AG04449 (cell line): Measurements from ENCODE around the gene JAGN1.

ENCODE experiments used
- CTCF ChIA-PET: fragments of 350-600 bp; formaldehyde crosslinking; extraction: SDS; loops from one replicate; lab custom pipeline; 2021; ENCODE audit warnings: antibody characterized with exemption; lab: Yijun Ruan, JAX
- POLR2A ChIA-PET: fragments of 400-600, 350-600 bp; formaldehyde crosslinking; extraction: SDS; loops from one replicate; lab custom pipeline; 2020; ENCODE audit warnings: antibody characterized with exemption, inconsistent platforms; lab: Yijun Ruan, JAX
- DNase-seq: peaks from one replicate; pipeline ENCODE4 v3.0.0-alpha.2; 2010; ENCODE audit warnings: low read depth, low spot score
- H3K4me3 ChIP-seq: 2 replicates; pipeline ENCODE4 v1.5.1; 2011; ENCODE audit warnings: low read depth, mild to moderate bottlenecking, control low read depth, low read length
- TF ChIP-seq, protein P1 (sequence below): IDR thresholded peaks from one replicate; pipeline ENCODE4 v1.5.1; 2011; ENCODE audit warnings: mild to moderate bottlenecking, moderate library complexity, low read length, control low read depth, inconsistent platforms; ENCODE audit not compliant: insufficient read depth; ENCODE audit errors: missing control alignments

The JAGN1 gene

DNA sequence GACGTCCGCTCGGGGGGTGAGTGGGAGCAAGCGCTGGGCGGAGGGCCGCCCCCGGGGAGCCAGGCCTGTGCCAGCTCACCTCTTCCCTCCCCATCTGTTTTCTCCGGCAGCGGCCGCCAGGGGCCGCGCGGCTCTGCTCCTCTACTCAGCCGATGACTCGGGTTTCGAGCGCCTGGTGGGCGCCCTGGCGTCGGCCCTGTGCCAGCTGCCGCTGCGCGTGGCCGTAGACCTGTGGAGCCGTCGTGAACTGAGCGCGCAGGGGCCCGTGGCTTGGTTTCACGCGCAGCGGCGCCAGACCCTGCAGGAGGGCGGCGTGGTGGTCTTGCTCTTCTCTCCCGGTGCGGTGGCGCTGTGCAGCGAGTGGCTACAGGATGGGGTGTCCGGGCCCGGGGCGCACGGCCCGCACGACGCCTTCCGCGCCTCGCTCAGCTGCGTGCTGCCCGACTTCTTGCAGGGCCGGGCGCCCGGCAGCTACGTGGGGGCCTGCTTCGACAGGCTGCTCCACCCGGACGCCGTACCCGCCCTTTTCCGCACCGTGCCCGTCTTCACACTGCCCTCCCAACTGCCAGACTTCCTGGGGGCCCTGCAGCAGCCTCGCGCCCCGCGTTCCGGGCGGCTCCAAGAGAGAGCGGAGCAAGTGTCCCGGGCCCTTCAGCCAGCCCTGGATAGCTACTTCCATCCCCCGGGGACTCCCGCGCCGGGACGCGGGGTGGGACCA is 42.6 kb downstream of the JAGN1 start:
- H3K4me3 ChIP-seq, result peak overlapping the region; percentile 77
- DNase-seq, result no peak
- TF ChIP-seq, protein P1, sequence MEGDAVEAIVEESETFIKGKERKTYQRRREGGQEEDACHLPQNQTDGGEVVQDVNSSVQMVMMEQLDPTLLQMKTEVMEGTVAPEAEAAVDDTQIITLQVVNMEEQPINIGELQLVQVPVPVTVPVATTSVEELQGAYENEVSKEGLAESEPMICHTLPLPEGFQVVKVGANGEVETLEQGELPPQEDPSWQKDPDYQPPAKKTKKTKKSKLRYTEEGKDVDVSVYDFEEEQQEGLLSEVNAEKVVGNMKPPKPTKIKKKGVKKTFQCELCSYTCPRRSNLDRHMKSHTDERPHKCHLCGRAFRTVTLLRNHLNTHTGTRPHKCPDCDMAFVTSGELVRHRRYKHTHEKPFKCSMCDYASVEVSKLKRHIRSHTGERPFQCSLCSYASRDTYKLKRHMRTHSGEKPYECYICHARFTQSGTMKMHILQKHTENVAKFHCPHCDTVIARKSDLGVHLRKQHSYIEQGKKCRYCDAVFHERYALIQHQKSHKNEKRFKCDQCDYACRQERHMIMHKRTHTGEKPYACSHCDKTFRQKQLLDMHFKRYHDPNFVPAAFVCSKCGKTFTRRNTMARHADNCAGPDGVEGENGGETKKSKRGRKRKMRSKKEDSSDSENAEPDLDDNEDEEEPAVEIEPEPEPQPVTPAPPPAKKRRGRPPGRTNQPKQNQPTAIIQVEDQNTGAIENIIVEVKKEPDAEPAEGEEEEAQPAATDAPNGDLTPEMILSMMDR, result peak; percentile 89
- CTCF ChIA-PET, result interaction anchor here (0.6 to 7.4 kb wide), 34 partner anchors 10 to 805 kb away, joined by 3 to 84 read pairs (median 6); partner anchors contain the start of genes FANCD2, IL17RE, PRRT3 and RPUSD3
- POLR2A ChIA-PET, result interaction anchor here (0.7 to 3.0 kb wide), 9 partner anchors 10 to 140 kb away, joined by 3 to 22 read pairs (median 4); partner anchors contain the start of genes ARPC4, IL17RC, RPUSD3 and TADA3

DNA sequence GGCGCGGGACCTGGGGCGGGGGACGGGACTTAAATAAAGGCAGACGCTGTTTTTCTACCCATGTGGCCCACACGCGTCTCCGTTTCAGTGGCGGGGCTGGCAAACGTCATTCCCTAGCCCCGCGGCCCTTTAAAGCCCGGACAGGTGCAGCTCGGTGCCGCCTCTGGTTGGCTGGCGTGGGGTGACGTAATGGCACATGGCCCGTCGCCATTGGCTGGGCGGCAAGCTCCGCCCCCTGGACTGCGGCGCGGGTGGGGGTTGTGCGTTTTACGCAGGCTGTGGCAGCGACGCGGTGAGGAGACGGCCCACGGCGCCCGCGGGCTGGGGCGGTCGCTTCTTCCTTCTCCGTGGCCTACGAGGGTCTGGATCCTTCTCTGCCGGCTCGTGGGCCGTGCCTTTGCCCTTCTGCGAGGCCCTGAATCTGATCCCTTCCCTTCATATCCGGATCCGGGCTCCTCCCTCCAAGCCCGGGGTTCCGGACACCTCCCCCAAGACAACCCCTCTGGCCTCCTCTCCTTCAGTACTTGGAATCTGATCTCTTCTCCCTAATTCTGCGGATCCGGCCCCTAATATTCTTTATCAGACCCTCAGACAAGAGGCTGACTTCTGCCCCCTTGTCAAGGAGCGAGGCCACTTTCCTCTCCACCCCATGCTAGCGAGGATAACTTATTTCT is 43.3 kb downstream of the JAGN1 start, which contains the start of gene CRELD1:
CRELD1 (plus strand) TSS at position 274 of the 674 bp plus-strand sequence. CDS start 605 bp downstream, outside the sequence.
- TF ChIP-seq, protein P1, result no peak
- ChIA-PET CTCF (interaction anchor here (0.6 to 7.4 kb wide), 19 partner anchors 9 to 329 kb away, joined by 3 to 84 read pairs (median 6); partner anchors contain the start of genes IL17RE and RPUSD3), POLR2A (interaction anchor here (0.6 to 3.0 kb wide), 6 partner anchors 13 to 141 kb away, joined by 3 to 22 read pairs (median 5); partner anchors contain the start of genes ARPC4, IL17RC, RPUSD3 and TADA3)
- DNase-seq, result peak; percentile 47
- H3K4me3 ChIP-seq, result peak within 1 kb of the TSS; percentile 77

DNA sequence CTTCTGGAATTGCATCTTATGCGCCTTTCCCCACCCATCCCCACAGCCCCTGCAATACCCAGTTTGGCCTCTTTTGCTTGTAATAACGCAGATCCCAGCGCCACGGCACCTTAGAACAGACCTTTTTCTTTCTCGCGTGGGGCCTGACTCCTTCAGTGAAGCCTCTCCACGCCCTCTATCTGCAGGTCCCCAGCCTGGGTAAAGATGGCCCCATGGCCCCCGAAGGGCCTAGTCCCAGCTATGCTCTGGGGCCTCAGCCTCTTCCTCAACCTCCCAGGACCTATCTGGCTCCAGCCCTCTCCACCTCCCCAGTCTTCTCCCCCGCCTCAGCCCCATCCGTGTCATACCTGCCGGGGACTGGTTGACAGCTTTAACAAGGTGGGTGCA is 43.8 kb downstream of the JAGN1 start:
- TF ChIP-seq, protein P1, result peak; percentile 2
- ChIA-PET CTCF (interaction anchor here (1.2 to 7.4 kb wide), 9 partner anchors 9 to 218 kb away, joined by 3 to 84 read pairs (median 10); partner anchors contain the start of genes IL17RE and RPUSD3), POLR2A (interaction anchor here (1.7 to 3.0 kb wide), 2 partner anchors 12 to 18 kb away, joined by 12 to 22 read pairs; partner anchors contain the start of gene IL17RC)
- peak overlapping the region; percentile 77 for H3K4me3 ChIP-seq
- no peak for DNase-seq

DNA sequence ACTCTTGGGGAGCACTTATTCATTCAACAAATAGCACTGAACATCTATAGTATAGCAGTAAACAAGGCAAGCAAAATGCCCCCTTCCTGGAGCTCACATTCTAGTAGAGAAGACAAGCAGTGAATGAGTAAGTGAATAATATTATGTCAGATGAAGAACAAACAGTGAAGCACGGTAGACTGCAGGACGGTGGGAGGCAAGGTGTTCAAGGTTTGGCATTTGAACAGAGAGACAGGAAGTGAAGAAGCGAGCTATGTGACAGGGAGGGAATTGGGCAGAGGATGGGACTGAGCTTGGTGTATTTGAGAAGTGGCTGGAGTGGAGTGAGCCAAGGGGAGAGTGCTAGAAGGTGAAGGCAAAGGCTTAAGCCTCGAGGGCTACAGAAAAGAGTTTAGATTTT is 44.6 kb downstream of the JAGN1 start:
- no peak for DNase-seq
- POLR2A ChIA-PET, result interaction anchor here (1.0 to 3.0 kb wide), 2 partner anchors 11 to 12 kb away, joined by 3 to 22 read pairs; no protein-coding TSS in a partner anchor
- peak overlapping the region; percentile 77 for H3K4me3 ChIP-seq
- CTCF ChIA-PET, result interaction anchor here (1.1 to 7.4 kb wide), 7 partner anchors 8 to 352 kb away, joined by 3 to 84 read pairs (median 5); partner anchors contain the start of genes IL17RE and RPUSD3
- TF ChIP-seq, protein P1, result no peak

DNA sequence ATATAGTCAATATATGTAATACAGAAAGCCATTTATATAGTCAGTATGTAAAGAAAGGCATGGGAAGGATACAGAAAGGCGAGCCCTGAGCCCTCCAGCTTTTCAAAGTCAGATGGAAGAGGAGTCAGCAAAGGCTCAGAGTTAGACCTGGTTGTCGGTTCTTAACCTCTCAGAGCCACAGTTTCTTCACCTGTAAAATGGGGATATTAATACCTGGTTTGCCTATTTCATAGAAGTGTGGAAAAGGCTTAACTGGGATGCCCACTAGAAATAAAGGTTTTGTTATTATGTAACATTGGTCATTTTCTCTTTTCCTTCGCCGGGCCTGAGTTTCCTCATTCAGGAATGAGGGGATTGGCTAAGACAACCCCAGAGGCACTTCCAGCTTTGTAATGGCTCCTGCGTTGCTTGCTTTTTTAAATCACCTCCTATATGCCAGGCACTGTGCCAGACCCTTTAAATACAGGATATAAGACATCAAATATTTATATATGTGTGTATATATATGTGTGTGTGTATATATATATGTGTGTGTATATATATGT is 45.6 kb downstream of the JAGN1 start:
- no peak for DNase-seq
- TF ChIP-seq, protein P1, result no peak
- ChIA-PET CTCF (interaction anchor here (1.6 to 7.4 kb wide), 2 partner anchors 12 to 351 kb away, joined by 5 to 84 read pairs; no protein-coding TSS in a partner anchor), POLR2A (interaction anchor here (1.0 kb wide), 1 partner anchor 11 kb away, joined by 3 read pairs; no protein-coding TSS in a partner anchor)
- no peak overlapping the region for H3K4me3 ChIP-seq
